Right renal pelvis (tissue), 4 donors: ENCODE results near the gene THRB. TPM values are rescaled to one million over a fixed set of nuclear protein-coding genes. Genes with fewer than 3 reads are reported as not detected.
"Not testable (repeated sequence)": the region's sequence is repeated elsewhere in the genome, so short reads cannot be mapped to it uniquely, and the experiment has no call there.

Experiments
- DNase-seq, 4 donors: peaks; one replicate each; pipeline ENCODE4 v3.0.0-alpha.2; 2013; ENCODE audit warnings: low read depth in 4 of 4, low spot score in 3 of 4, missing footprints in 1 of 4
- polyA plus RNA-seq, 4 donors: library from polyadenylated mRNA; unstranded; fragments of 120-200 nt; gene quantifications; one replicate each; pipeline ENCODE4 v1.2.1, GENCODE V29; 2013; ENCODE audit not compliant: insufficient read length in 4 of 4

THRB gene
- polyA plus RNA-seq, 4 donors, result 23.2 to 31.3 (median 27.0) TPM

DNA sequence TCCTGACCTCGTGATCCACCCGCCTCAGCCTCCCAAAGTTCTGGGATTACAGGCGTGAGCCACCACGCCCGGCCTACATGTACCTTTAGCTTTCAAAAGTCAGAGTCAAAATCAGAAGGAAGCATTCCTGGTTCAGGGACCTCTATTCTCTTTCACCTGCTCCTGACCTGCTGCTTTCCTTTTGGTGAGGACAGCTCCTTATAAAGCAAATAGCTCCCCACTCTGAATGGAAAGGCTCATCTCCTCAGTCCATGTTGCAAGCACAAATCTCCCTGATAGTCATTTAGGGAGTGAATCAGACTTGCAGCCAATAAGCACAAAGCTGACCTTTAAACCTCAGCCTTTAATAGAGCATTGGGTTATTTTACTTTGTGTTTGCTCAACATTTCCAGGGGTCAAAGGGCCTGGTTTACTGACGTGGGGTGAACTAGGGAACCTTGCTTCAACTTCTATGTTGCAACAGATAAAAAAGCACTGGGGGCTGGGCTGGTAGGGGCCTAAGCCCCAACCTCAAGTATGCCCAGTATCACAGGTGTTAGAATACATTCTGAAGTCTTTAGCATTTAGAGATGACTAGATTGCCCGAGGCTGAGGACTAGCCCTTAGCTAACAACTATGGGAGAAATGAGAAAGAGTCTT, 43.1 kb downstream of the THRB start:
- no peak for DNase-seq

DNA sequence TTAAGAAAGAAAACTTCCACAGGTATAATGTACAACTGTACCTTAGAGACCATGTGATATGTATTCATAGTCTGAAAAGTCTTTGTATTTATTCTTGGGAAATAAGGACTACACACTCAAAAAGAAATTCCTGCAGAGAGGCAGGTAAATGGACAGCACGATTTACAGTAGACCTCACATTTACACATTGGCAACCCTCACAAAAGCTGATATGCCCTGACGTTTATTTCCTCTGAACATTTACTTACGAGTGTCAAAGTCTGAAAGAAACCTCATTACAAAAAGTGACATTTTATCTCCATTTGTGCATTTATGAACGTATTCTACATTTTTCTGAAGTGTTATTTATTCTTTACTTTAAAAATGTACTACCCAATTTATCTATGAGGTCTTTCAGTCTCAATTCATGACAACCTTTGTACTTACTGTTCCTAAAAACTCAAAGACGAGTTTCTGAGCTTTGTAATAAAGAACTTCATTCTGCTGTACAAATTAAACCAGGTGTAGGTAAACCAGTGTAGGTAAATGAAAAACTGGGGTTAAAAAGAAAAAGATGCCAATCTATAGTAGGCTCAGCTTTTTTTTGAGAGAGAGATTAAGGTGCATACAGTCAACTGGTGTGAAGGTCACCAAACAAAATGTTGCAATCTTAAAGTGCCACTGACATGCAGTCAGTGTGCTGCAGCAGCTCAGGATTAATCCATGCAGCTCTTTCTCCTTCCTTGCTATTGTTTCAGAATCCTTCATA, 44.3 kb downstream of the THRB start:
- DNase-seq, result no peak

DNA sequence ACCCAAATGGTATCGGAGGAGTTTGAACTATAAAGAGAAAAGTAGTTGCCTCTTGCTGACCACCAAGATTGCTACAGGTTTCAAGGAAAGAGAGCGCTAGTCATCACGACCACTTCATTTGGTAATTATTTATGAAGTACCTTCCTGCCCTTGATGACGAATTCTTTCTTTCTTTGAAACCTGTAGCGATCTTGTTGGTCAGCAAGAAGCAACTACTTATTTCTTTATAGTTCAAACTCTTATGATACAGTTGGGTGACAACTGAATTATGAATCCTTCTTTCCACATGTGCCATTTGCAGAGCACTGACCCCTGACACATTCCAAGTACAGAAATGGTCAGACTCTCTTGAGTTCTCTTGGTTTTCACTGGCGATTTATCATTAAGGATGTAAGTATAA, 46.8 kb downstream of the THRB start:
- DNase-seq, result no peak

DNA sequence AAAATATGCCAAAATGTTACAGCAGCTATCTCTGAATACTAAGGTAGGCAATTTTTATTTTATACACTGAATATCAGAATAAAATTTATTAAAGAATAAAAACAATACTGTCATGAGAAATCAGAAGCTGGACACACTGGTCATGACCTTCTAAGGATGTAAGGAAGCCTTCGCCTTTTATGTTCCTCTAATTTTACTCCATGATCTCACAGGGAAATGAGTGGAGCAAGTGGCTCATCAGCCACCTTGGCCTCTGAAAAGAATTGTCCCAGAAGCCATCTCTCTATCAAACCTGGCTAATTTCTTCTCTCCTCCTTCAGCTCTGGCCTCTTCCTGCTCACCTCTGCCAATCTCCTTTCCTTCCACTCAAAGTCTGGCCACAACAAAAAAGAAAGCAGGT, 48.6 kb downstream of the THRB start:
- no peak for DNase-seq

DNA sequence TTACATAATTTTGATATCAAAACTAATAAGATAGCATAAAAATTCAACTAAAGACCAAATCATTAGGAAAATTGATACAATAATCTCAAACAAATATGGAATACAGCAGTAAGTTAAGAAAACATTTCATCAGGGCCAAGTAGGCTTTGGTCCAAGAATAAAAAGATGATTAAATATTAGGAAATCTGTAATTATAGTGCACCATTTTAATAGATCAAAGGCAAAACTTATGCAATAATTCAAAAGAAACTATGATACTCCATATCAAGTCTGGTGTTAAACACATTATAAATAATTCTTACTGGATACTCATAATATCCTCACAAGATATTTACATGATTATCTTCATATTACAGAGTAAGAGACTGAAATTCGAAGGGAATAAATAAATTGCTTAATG, 51.2 kb downstream of the THRB start:
- DNase-seq, result no peak

DNA sequence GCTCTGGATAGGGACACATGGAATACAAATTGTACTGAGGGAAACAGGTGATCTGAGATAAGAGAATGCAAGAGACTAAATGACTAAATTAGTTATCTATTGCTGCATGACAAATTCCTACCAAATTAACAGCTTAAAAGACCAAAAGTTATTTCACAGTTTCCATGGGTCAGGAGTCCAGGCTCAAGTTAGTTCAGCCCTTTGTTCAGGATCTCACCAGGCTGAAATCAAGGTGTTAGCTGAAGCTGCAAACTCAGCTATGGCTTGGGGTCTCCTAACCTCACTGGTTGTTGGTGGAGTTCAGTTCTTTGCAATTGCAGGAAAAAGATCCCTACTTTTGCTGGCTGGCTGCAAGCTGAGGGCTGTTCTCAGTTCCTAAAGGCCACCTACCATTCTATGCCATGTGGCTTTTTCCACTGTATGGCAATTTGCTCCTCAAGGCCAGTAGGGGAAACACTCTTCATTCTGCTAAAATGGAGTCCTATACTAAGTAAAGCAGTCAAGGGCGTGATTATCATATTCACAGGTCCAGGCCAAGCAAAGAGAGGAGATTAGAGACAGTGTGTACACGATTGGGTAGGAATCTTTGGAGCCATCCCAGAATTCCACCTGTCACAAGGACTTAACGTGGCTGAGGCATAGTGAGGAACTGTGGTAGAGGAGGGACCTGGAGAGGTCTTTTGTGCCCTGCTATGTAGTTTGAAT, 53.7 kb downstream of the THRB start:
- no peak for DNase-seq

DNA sequence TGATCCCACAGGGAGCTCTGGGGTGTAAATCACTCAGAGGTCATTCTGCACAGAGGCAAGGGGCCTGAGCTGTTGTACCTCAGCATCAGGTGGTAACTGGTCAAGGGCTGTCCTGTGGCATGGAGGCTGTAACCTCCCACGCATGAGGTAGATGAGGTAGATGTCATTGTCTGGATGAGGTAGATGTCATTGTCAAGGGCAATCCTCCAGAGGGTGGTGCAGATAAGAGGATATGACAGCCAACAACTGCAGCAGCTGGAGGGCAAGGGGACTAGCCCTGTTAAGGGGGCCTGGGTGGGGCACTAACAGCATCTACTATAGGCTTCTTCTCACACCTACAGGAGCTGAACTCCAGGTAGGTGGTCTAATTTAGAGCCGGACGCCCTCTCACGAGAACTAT, 55.6 kb downstream of the THRB start:
- DNase-seq, result no peak

DNA sequence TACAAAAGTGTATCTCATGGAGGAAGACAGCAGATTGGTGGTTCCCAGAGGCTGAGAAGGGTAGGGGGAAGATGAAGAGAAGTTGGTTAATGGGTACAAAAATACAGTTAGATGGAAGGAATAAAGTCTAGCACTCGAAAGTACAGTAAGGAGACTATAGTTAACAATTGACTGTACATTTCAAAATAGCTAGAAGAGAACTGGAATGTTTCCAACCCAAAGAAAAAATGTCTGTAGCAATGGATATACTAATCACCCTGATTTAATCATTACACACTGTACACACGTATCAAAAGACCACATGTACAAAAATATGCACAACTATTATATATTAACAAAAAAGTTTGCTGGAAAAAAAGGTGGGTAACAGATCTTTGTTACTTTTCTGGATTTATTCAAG, 57.3 kb downstream of the THRB start:
- DNase-seq, result no peak

DNA sequence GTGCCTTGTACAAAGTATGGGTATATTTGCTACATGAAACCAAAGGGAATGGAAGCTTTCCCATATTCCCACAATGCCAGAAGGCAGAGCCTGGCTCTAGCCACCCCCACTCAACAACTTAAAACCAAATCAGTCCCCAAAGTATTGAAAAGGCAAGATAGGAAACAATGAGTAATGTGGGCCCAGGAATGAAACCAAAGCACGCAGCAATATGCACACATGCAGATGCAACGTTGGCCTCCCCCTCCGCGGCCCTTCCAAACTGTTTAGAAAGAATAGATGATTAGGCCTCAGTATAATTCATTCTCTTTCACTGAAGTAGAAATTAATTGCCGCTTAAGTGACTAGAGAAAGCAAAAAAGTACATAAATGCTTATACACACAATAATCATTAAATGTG, 59.1 kb downstream of the THRB start:
- DNase-seq, result no peak

DNA sequence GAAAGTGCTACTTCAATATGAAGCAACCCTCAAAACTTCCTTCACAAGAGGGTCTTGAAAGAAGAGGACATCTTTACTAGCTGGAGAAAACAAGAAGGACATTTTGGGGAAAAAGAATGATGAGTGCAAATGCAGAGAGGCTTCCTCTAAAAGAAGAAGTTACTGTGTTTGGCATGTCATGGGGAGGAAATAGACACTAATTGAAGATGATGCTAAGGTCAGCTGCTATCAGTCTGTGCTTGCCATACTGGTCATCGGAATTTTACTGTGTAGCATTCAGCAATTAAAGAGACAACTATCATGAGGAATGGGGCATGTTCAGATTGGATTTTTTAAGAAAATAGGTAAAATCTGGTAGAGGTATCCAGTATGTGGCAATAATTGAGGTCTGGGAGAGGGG, 60.0 kb downstream of the THRB start:
- no peak for DNase-seq

DNA sequence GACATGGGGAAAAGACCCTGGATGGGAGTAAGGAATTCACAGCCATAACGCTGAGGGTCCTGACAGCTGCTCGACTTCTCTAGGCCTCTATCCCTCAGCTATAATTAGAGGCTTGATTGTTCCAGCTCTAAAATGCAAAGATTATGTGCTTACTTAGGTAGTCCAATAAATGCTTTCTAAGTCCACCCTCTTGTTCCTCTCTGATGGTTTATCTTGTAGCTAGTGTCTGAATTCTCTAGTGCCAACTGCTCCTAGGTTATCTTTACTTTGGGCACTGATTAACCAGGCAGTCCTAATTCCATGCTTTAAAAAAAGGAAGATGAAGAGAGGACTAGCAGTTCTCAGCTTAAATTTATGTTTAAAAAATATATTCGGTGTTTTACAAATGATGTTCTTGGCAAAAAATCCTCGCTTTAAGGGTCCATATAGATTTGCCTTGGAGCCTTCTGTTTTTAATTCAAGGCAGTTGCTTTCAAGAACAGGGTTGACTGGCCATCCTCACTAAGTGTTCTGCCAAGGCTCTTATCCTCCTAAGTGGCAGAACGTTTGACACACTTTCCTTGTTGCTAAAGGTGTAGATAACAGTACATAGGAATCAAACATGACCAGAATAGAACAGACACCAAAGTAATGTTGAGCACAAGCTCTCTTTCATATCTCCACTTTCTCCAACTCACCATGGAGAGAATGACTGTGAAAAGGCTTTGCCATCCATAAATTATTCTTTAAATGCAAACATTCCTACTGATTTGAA, 60.6 kb downstream of the THRB start:
- DNase-seq, result no peak

DNA sequence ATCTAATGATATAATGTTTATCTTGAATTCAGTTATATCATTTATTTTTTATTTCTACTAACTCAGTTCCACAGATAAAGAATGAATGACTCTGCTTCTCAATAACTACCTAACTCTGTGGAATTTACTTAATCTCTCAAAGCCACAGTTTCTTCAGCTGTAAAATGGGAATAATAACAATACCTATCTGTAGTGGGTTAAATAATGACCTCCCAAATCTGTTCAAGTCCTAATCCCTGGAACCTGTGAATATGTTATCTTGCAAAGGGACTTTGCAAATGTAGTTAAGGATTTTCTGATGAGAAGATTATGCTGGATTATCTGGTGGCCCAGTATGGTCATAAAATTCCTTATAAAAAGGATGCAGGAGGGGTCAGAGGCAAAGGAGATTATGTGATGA, 61.7 kb downstream of the THRB start:
- DNase-seq, result no peak

DNA sequence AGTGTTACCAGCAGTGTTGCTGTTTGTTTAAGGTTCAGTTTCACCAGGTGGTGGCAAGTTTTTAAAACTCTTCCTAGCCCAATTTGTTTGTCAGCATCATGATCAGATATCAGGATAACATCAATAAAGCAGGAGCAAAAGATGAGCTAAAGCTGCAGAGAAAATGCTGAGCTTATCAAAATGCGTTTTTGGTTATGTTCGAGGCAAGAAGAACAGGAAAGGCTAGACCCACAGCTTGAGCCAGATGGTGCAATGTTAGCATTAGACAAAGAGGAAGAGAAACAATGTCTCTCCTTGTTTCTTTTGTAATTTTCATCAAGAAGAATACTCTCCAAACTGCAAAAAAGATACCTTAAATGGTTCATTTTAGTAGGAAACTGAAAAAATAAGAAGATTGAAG, 66.2 kb downstream of the THRB start:
- DNase-seq, result no peak

DNA sequence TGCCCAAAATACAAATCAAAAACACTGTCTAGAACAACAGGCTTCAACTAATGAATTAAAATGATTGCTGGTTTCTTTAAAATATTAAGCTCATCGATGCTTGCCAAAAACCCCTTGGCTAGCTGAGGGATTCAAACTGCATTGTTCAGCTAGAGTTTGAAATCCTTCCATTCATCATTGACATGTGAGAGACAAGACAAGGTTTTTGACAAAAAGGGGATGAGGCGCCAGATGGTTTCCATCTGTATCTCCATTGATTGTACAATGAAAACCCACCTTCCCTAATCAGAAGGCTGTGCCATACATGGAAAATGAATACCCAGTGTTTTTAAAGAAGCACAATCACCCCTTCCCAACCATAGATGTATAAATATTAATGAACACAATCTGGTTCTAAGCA, 67.8 kb downstream of the THRB start:
- DNase-seq, result no peak

DNA sequence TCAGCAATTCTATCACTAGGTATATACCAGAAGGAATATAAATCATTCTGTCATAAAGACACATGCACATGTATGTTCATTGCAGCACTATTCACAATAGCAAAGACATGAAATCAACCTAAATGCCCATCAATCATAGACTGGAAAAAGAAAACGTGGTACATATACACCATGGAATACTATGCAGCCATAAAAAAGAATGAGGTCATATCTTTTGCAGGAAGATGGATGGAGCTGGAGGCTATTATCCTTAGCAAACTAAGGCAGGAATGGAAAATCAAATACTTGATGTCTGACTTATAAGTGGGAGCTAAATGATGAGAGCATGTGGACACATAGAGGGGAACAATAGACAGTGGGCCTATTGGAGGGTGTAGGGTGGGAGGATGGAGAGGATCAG, 73.8 kb downstream of the THRB start:
- DNase-seq, result not testable (repeated sequence)

DNA sequence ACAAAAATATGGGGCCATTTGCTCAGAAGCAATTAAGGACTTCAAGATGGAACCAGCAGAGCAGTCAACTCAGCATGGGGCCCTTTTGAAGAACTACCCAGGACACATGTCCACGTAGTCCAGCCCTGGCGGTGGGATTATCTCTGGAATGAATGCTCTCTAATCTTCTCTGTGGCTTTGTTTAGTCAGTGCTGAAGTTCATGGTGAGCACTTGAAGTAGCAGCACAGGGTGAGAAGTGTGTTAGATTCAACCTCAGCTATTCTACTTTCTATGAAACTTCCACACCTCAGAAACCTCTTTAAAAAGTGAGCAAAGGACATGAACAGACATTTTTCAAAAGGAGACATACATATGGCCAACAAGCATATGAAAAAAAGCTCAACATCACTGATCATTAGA, 74.4 kb downstream of the THRB start:
- no peak for DNase-seq

DNA sequence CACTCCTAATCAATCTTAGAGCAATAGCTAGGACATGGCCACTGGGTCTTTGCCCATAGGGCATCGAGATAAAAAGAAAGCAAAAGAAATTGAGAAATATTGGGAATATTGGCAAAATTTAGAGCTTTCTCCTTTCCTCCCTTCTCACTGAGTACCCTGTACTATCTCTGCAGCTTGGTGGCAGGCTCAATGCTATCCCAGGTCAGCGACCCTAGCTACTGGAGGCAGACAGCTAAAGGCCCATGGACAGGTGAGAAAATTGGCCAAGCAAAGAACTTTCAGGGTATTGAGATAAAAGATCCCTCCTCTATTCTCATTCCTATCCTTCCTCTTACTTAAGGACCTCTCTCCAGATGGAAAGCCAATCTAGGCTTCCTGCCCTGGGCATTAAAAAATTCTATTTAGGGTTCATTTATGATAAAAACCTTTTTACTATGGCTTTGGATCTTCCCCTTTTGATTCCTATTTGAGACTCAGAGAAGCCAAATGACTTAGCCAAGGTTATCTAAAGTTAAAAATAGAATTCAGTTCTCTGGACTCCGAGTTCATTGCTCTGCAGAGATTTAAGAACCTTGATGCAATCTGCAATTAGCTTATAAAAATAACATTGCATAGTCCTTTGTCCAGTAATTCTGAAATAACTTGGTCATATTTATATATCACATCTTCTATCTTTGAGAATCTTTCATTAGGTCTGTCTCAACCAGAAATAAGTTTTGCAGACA, 75.4 kb downstream of the THRB start:
- no peak for DNase-seq

DNA sequence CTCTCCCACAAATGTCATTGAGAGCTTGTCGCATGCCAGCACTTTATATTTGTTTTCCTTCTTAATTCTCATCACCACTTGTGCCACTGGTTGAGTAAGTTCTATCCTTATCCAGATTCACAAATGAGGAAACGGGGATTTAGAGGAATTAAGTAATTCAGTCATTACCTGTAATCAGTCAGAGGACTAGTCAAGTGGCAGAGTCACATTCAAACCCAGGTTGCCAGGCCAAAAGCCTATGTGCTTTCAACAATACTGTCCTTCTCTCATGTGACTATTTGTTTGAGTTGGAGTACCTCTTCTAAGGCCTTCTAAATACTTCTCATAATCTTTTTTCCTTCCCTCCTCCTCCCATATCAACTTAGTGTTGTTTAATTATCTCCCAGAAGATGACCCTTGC, 76.9 kb downstream of the THRB start:
- no peak for DNase-seq

DNA sequence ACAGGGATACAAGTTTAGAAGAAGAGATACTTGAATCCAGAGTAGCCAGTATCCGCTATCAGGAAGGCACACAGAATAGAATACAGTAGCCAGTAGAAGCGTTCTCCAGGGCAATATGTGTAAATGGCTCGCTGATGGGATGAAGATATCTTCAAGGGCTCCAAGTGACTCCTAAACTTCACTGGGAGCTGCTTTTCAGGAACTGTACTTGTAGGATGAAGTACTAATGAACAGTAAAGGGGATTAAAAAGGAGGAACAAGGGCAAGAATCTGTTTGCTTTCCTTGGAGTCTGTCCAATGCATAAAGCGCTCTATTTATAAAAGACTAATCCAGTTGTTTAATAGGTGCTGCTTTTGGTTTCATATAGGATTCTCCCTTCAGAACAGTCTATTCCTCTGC, 78.4 kb downstream of the THRB start:
- no peak for DNase-seq

DNA sequence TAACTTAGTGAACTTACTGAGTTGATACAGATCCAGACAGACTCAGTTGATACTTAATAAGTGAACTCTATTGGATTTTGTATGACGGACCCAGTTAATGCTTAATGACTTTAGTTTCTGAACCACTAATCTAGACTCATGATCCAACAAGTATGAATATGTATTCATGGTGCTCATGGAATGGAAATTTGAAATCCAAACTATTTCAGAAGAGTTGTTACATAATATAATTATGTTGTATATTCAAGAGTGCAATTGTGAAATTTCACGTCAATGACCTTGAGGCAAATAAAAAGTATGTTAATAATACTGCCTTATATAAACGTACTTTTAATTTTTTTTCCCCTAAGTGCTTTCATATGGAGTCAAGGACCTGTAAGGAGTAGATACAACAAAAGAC, 78.8 kb downstream of the THRB start:
- DNase-seq, result no peak

DNA sequence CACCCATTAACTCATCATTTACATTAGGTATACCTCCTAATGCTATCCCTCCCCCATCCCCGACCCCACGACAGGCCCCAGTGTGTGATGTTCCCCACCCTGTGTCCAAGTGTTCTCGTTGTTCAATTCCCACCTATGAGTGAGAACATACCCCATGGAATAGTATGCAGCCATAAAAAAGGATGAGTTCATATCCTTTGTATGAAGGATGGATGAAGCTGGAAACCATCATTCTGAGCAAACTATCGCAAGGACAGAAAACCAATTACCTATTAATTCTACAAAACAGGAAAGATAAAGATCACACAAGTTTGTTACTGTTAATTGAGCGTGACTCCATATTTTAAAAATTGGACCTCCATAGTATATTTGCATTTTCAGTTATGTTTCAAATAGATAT, 81.0 kb downstream of the THRB start:
- not testable (repeated sequence) for DNase-seq
